ENCODE data around the gene CERT1. TPM values are rescaled to one million over a fixed set of nuclear protein-coding genes. Genes with fewer than 3 reads are reported as not detected.

The CERT1 gene
- total and polyA plus RNA-seq, 4 donors: 16.1 to 86.2 (median 46.1) TPM

GRCh38 chr5:75348241-75348640 lies 163.2 kb downstream of the CERT1 start:
- ATAC-seq (ENCODE audit: insufficient read depth, low FRiP score) (no peak), DNase-seq (no peak)
- H3K4me1 ChIP-seq (ENCODE audit: control insufficient read depth in 5 of 5, insufficient read depth in 5 of 5, low read length in 5 of 5): no peaks in the 10 kb centered on the region
- no peak overlapping the region for H3K27ac ChIP-seq (ENCODE audit: low read depth in 1 of 2, low read length in 1 of 2)
- H3K27me3 ChIP-seq (ENCODE audit: control insufficient read depth in 3 of 3, insufficient read depth in 3 of 3, low read length in 2 of 3): no peaks in the 10 kb centered on the region
- peaks cover 15 to 36% (median 27%) of the 10 kb centered on the region in 4 donors for H3K36me3 ChIP-seq (ENCODE audit: control insufficient read depth in 4 of 4, insufficient read depth in 4 of 4, low read length in 4 of 4)
- TF ChIP-seq CTCF (IDR thresholded peaks at IDR 0.05; ENCODE audit: control extremely low read depth, extremely low read depth): no peak
- H3K4me3 ChIP-seq: no peak overlapping the region
- 63 to 87% methylated on average over 3 of the region's 3 CpGs for WGBS, 2 donors
- H3K9me3 ChIP-seq (ENCODE audit: control insufficient read depth in 4 of 4, insufficient read depth in 3 of 4, low read length in 3 of 4): no peaks in the 10 kb centered on the region
- H3K9ac ChIP-seq (ENCODE audit: insufficient read depth in 1 of 2, low read length in 2 of 2): no peak overlapping the region

- H3K36me3 ChIP-seq (ENCODE audit: control insufficient read depth in 4 of 4, insufficient read depth in 4 of 4, low read length in 4 of 4): peaks cover 3 to 10% (median 5%) of the 10 kb centered on the region in 4 donors
- no peak overlapping the region for H3K9ac ChIP-seq (ENCODE audit: insufficient read depth in 1 of 2, low read length in 2 of 2)
- no peaks in the 10 kb centered on the region for H3K9me3 ChIP-seq (ENCODE audit: control insufficient read depth in 4 of 4, insufficient read depth in 3 of 4, low read length in 3 of 4)
- 95 to 97% methylated on average over 4 of the region's 4 CpGs for WGBS, 2 donors
- H3K4me1 ChIP-seq (ENCODE audit: control insufficient read depth in 5 of 5, insufficient read depth in 5 of 5, low read length in 5 of 5): peaks cover 0 to 16% (median 5%) of the 10 kb centered on the region in 5 donors
- TF ChIP-seq CTCF (IDR thresholded peaks at IDR 0.05; ENCODE audit: control extremely low read depth, extremely low read depth): no peak
- H3K27me3 ChIP-seq (ENCODE audit: control insufficient read depth in 3 of 3, insufficient read depth in 3 of 3, low read length in 2 of 3): no peaks in the 10 kb centered on the region
- DNase-seq (no peak), ATAC-seq (ENCODE audit: insufficient read depth, low FRiP score) (no peak)
- no peak overlapping the region for H3K4me3 ChIP-seq
- no peak overlapping the region for H3K27ac ChIP-seq (ENCODE audit: low read depth in 1 of 2, low read length in 1 of 2)
Observed at GRCh38 chr5:75342836-75343235, 168.6 kb downstream of the CERT1 start.

GRCh38 chr5:75341934-75342333 lies 169.5 kb downstream of the CERT1 start:
- DNase-seq: no peak
- H3K36me3 ChIP-seq (ENCODE audit: control insufficient read depth in 4 of 4, insufficient read depth in 4 of 4, low read length in 4 of 4): peaks cover 0 to 8% (median 4%) of the 10 kb centered on the region in 4 donors
- H3K27ac ChIP-seq (ENCODE audit: low read depth in 1 of 2, low read length in 1 of 2): no peak overlapping the region
- H3K9me3 ChIP-seq (ENCODE audit: control insufficient read depth in 4 of 4, insufficient read depth in 3 of 4, low read length in 3 of 4): no peaks in the 10 kb centered on the region
- H3K9ac ChIP-seq (ENCODE audit: insufficient read depth in 1 of 2, low read length in 2 of 2): peak overlapping the region in 1 of 2 donors; percentile 13
- TF ChIP-seq CTCF (IDR thresholded peaks at IDR 0.05; ENCODE audit: control extremely low read depth, extremely low read depth): no peak
- ATAC-seq (ENCODE audit: insufficient read depth, low FRiP score): no peak
- no peak overlapping the region for H3K4me3 ChIP-seq
- H3K27me3 ChIP-seq (ENCODE audit: control insufficient read depth in 3 of 3, insufficient read depth in 3 of 3, low read length in 2 of 3): no peaks in the 10 kb centered on the region
- H3K4me1 ChIP-seq (ENCODE audit: control insufficient read depth in 5 of 5, insufficient read depth in 5 of 5, low read length in 5 of 5): peaks cover 0 to 17% (median 5%) of the 10 kb centered on the region in 5 donors
- 79 to 94% methylated on average over 1 of the region's 1 CpG for WGBS, 2 donors
